Renal cortex interstitium (tissue), 11 donors: ENCODE results near the gene OSBPL10. TPM values are rescaled to one million over a fixed set of nuclear protein-coding genes. Genes with fewer than 3 reads are reported as not detected.

ENCODE experiments used
- DNase-seq, 11 donors: peaks; one replicate each; pipeline ENCODE4 v3.0.0-alpha.2; 2013; ENCODE audit warnings: low read depth in 9 of 11, low spot score in 4 of 11; ENCODE audit errors: extremely low read depth in 1 of 11
- polyA plus RNA-seq, 3 donors: library from polyadenylated mRNA; unstranded; fragments of 120-200 nt; gene quantifications; one replicate each; pipeline ENCODE4 v1.2.1, GENCODE V29; 2013; ENCODE audit not compliant: insufficient read length in 3 of 3

The OSBPL10 gene
- polyA plus RNA-seq, 3 donors: 19.9 to 24.8 (median 22.0) TPM

DNA sequence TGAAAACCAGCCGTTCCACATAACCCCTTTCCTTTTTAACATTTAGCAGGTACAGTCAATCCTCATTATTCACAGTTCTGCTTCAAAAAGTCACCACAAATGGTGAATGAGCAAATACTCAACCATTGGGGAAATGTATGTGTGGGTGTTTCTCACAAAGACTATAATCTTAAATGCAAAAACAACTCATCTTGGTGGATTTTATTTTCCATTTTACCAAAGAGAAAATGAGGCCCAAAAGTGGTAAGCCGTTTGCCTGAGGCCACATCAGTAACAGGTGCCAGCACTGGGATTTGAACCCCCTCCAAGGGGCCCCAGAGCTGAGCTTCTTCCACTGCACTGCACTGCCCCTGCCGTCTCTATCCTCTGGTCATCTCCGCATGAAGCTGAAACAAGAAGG, 208.8 kb downstream of the OSBPL10 start:
- DNase-seq: no peak

DNA sequence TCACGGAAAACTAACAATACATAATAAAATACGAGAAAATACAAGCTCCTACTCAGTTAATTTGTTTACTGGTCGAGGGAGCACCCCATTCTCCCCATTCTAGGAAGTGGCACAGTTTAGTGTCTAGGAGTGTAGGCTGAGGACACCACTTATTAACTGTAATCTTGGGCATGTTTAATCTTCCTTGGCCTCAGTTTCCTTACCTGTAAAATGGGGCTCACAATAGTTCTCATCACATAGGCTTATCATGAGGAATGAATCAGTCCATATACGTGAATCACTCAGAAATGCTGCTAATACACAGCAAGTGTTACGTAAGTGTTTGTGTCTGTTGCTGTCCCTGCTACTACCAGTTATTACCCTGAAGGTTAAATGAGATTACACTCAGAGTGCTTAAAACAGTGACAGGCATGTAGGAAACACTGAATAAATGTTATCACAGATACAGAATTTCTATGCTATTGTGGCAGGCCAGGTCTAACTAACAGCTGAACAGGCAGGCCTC, 210.2 kb downstream of the OSBPL10 start:
- DNase-seq: no peak

DNA sequence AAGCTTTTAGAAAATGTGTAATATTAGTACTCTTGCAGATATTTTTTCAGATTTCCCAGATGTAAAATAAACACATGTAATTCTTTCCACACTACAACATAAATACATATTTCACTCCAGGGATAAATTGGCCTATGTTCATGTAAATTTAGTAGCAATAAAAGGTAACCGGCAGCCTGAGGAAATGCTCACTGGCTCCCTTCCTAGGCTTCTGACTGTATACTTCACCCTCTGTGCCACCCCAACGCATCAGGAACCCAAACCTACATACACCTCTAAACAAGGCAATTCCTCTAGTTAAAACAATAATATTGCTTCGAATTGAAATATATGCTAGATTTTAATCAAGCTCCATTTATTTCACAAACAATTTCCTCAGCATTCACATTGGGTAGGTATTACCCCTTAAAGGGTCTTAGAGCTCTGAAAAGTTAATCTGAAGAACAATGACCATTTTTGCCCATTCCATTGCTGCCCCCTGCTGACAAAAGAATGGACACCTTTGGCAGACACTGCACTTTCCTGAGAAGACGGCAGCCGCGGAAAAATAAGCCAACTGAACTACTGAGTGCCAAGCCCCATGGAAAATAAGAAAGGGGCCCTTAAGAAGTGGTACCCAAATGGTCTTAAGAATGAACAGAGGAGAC, 212.5 kb downstream of the OSBPL10 start:
- peak; percentile 52 to 82 (median 71) for DNase-seq

DNA sequence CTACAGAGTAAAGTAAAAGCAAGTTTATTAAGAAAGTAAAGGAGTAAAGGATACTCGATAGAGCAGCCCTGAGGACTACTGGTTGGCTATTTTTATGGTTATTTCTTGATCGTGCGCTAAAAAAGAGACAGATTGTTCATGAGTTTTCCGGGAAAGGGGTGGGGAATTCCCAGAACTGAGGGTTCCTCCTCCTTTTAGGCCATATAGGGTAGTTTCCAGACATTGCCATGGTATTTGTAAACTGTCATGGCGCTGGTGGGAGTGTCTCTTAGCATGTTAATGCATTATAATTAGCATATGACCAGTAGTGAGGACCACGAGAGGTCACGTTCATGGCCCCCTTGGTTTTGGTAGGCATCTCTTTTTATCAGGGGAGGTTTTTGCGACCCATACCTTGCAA, 213.1 kb downstream of the OSBPL10 start:
- DNase-seq: no peak

DNA sequence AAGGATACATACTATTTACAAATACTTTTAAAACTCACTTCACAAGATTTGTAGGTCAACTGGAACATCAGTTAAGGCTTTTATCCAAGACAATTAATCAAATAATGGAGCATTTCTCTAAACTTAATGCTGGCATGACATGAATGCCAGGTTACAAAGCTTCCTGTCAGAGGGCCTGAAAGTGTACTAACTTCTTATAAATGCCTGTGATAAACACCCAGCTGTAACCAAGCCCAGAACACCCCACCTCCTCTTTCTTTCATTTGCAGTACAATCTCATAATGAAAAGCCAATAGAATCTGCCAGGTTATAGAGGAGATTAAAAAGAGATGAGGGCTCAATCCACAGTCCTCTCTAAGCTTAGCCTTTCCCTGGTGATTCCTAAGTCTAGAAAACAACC, 214.4 kb downstream of the OSBPL10 start:
- DNase-seq: no peak

DNA sequence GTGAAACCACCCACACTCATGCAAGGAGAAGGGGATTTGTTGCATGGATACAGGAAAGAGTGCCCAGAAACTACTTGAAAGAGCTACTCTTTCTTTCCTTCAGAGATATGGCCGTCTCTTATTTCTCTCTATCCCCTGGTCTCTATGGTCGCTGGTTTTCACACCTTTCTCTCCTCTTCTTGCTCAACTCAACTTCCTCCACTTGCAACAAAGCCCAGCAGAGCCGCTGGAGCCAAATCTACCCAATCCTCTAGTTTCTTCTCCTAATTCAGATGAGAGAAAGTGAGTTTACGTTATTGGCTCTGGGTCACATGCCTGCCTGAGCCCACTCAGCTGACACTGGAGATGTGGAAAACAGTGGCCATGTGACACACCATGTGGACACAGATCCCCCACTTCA, 215.2 kb downstream of the OSBPL10 start:
- DNase-seq: no peak

DNA sequence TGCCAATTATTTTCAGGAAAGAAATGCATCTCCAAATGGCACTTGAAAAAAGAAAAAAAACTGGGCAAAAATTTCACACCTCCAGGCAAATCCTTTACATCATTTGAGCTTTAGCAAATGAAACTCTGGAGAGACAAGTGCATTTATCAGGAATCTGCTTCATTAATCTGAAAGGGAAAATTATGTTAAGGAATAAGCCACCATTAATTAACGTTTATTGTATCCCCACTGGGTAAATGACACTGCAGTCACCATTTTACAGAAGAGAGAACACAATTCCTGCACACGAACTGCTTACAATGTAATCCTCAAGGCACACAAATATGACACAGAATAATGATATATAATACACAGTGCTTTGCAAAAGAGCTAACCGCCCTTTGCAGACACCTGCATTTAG, 217.3 kb downstream of the OSBPL10 start:
- DNase-seq: no peak

DNA sequence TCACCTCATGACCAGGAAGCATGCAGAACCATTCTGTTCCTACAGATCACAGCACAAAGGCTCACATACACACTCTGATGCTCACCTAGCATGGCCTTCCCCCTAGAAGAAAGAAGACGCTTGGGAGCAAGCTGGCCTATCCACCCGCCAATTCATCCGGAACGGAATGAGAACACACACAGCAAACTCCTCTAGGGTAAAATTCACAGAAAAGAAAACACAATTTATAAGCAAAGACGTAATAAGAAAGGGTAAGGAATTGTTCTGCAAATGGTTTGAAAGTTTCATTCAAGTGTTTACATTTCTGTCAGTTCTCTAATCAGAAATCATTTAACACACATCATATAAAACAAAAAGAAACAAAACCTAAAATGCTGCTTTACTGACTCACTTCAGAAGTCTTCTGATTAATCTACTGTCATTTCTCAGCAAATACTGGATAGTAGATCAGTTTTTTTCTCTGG, 218.1 kb downstream of the OSBPL10 start:
- DNase-seq: peak in 6 of 11 donors; percentile 20 to 55 (median 36)

DNA sequence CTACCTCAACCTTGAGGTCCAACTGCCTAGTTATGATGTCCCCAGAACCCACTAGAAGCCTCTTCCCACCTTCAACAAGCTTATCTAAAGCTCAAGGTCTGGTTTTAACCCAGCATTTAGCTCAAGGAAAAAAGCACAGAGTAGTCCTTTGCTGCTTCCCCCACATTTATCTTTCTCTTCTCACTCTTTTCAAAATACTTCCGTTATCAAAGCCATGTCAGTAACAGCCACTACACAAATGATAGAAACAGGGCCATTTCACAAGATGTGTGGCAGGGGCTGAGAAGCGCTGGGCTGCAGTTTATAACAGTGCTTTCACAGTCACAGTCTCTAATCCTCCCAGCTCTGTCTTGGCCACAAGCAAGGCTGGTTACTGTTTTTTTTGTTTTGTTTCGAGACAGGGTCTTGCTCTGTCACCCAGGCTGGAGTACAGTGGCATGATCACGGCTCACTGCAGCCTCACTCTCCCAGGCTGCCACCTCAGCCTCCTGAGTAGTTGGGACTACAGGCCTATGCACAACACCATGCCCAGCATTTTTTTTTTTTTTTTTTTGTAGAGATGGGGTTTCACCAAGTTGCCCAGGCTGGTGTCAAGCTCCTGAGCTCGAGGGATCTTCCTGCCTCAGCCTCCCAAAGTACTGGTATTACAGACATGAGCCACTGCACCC, 218.8 kb downstream of the OSBPL10 start:
- no peak for DNase-seq

DNA sequence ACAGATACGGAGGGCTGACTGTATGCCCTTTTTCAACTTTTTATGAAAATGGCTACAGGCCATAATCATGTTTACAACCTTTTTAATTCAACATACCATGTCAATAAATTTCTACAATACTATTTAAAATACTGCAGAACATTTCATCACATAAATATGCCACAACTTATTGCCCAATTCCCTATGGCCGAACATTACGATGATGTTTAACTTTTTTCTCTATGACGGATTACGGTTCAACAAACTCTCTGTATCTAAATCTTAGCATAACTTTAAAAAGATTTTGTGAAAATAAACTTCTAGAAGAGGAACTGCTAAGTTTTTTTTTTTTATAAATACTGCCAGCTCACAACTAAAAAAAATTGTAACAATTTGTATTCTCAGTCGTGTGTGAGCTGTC, 220.4 kb downstream of the OSBPL10 start:
- no peak for DNase-seq

DNA sequence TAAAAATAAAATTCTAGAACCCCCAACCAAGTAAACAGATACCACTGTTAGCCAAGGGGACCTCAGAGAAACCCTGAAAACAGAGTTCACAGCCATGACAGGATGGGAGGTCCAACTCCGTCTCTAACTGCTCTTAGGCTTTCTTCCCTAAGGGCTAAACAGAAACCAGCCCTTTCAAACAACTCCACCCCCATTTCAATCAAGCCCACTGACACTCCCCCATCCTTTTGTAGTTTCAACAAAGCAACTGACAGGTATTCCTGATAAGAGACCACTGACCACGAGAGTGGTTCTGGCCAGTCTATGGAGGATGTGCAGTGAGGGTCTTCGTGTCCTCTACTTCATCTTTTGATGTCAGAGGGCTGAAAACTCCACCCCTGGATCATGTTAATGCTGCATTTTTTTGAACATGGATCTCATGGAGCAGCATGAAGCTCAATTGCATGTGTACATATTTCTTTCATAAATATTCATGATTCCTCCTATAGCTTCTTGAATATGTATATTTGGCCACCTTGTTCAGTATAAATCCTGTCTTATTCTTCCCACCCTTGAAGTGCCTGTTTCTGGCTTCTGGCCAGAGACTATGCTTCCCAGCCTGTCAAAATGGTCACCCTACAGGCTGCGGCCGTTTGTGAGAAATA, 222.6 kb downstream of the OSBPL10 start:
- DNase-seq: no peak

DNA sequence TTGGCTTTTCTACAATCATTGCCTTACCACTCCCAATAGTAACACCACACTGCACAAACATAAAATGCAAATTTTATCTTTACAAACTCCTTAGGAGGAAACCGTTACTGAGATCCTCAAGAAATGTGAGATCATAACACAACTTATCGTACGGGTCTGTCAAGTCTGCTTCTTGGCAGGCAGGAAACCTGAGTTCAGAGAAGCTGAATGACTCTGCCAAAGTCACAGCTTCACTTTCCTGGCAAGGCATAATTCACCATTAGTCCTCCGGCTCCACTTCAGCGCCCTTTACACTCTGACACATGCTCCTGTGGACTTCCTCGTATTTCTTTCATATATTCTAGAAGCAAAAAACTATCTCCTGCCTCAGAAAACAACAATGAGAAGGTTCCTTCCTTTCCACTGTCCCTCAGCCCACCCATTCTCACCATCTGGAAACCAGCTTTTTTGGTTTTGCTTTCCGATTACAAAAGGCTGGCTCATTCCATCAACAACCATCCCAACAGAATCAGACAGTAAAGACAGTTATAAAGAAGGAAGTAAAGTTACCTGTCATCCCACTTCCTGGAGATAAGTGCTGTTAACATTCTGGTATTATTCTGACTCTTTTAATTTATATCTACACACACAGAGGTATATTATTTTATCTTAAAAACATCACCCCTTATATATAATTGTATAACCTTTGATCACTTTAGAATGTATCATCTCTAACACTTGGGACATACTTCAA, 225.0 kb downstream of the OSBPL10 start:
- DNase-seq: no peak

DNA sequence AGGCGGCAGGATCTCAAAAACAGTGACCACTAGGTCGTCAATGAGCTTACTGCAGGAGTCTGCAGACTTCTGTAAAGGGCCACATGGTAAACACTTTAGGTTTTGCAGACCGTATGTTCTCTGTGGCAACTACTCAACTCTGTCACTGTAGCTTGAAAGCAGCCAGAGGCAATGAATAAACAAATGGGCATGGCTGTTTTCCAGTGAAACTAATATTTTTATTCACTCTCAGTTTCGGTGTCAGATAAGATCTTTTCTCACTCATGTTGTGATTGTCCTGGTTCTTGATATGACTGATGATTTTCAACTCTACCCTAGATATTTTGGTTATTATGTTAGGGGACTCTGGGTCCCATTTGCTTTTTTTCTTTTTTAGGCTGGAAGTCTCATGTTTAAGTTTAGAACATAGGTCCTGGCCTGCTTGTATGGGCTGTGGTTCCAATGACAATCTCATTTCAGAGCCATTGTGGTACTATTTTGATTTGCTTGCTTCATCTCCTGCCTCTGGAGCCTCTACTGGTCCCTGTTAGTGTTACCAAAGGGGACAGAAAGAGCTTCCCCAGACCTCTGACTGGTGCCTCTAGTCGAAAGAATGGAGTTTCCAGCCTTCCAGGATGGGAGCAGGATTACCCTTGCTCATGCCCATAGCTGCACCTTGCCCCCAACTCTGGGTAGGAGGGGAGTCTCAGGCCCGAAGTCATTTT, 226.3 kb downstream of the OSBPL10 start:
- no peak for DNase-seq

DNA sequence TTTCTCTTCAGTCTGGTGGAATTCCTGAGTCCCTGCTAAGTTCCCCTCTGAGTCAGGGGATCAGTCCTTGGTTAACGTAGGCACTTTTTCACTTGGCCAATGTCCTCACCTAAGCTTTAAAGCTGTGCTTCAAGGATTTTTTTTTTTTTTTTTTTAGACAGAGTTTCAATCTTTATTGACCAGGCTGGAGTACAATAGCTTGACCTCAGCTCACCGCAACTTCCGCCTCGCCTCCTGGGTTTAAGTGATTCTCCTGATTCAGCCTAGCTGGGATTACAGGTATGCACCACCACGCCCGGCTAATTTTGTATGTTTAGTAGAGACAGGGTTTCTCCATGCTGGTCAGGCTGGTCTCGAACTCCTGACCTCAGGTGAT, 228.0 kb downstream of the OSBPL10 start:
- no peak for DNase-seq

DNA sequence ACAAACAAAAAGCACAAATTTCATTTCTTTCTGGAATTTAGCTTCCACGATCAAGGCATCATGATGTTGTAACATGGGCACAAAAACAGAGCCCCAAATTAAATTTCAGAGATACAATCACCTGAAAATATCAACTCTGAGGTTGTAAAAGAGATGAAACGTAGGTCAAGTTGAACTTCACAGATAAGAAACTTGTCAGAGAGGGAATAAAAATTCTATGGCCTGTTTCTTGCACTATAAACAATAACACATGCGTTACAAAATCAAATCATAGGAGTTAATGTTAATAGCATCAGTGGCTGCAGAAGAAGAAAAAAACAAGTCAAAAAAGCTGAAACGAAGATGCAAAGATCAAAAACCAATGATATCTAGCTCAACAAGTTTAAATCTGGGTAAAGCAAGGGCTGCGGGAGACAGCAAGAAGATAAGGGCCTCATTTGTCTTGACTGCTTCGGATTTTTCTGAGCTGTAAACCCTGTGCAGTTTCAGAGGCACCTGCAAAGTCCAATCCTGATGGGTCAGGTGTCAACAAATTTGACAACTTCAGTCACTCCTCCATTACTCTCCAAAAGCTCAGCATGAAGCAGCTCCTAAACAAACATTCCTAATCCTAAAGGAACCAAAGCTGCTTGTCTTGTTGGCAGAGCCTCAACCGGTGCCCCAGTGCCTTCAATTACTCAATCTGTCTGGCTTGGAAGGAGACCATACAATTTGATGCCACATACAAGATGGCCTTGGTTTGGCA, 228.6 kb downstream of the OSBPL10 start:
- no peak for DNase-seq

DNA sequence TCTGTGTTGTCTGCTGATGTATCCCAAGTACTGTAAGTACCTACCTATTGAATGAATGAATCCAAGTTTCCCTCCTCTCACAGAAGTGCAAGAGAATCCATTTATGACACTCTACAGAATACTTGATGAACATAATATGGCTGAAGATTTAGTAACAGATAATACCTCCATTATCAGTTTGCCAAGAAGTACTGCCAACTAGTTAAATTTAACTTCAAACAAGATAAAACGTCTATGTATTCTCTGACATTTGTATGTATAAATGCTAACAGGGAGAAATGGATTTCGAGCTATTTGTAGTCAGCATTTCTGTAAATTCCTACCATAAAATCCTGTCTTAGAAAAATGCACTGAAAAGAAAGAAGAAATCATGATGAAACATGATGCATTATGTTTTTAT, 230.7 kb downstream of the OSBPL10 start:
- no peak for DNase-seq

DNA sequence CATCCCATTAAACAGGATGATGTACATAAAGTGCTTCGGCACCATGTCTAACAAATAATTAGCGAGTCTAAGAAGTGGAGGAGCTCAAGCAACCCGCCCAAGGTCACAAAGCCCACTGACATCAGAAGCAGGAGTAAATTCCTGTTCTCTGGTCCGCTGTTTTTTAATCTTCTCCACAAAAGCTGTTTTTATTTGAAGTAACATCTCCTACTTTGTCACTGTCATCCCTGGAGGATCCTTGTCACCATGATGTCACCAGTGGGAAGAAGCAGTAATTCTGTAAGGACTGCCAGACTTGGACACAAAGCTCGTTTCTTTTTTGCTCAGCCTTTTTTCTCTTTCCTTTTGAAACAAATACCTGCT, 232.1 kb downstream of the OSBPL10 start:
- no peak for DNase-seq

DNA sequence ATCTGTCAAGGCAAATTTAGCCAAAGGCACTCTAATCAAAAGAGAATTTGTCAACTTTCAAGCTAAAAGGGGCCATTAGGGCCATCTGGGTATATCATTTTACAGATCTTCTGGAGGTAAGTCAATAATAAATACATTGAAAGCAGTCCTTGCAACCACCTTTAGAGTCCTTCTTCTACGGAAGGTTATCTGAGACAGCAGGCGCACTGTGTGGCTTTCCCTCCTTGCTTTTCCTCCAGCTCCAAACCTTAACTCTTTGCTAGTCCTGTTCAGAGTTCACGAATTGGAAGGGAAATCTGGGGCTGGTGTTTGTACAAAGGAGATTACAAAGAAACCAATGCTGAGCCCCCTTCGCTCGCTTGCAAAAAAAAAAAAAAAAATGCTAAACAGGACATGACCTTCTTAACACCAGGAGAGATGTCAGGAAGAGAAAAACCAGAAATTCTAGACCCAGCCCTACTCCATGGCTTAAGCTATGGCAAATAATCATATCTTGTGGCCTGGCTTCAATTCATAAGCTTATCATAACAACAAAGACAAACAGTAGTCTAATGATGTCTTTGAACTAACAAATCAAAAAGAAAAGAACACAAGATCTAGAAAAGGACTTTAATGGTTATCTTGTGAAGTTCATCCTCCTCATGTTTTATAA, 232.7 kb downstream of the OSBPL10 start:
- DNase-seq: no peak
